HEK293T (cell line): ENCODE data around the gene FBXO10.

Source experiments
- CTCF ChIA-PET: fragments of 350-600 bp; formaldehyde crosslinking; extraction: SDS; loops from one replicate; lab custom pipeline; 2021; ENCODE audit warnings: antibody characterized with exemption, inconsistent platforms; lab: Yijun Ruan, JAX
- POLR2A ChIA-PET: fragments of 350-600 bp; formaldehyde crosslinking; extraction: SDS; loops from one replicate; lab custom pipeline; 2020; ENCODE audit warnings: antibody characterized with exemption, inconsistent platforms; lab: Yijun Ruan, JAX
- DNase-seq: peaks from one replicate; pipeline ENCODE4 v3.0.0; 2012; ENCODE audit warnings: mixed read lengths; ENCODE audit errors: extremely low spot score
- ARNT ChIP-seq: fragments of 450-650 bp; IDR thresholded peaks from 2 replicates; pipeline ENCODE4 v1.6.1; 2017; ENCODE audit warnings: mild to moderate bottlenecking
- BHLHE40 ChIP-seq: fragments of 450-650 bp; IDR thresholded peaks from 2 replicates; pipeline ENCODE4 v1.6.1; 2016; ENCODE audit warnings: mild to moderate bottlenecking, moderate library complexity, borderline replicate concordance
- CTBP1 ChIP-seq: fragments of 450-650 bp; IDR thresholded peaks from 2 replicates; pipeline ENCODE4 v1.6.1; 2016; ENCODE audit warnings: borderline replicate concordance
- ELF4 ChIP-seq: fragments of 450-650 bp; IDR thresholded peaks from 2 replicates; pipeline ENCODE4 v1.6.1; 2017; ENCODE audit warnings: antibody characterized with exemption
- FOXA1 ChIP-seq: fragments of 450-650 bp; IDR thresholded peaks from 2 replicates; pipeline ENCODE4 v1.6.1; 2016; ENCODE audit warnings: mild to moderate bottlenecking
- FOXK2 ChIP-seq: fragments of 450-650 bp; IDR thresholded peaks from 2 replicates; pipeline ENCODE4 v1.6.1; 2016; ENCODE audit warnings: mild to moderate bottlenecking
- FOXM1 ChIP-seq: fragments of 450-650 bp; IDR thresholded peaks from 2 replicates; pipeline ENCODE4 v1.6.1; 2017; ENCODE audit warnings: mild to moderate bottlenecking, borderline replicate concordance
- HDGF ChIP-seq: fragments of 450-650 bp; IDR thresholded peaks from 2 replicates; pipeline ENCODE4 v1.6.1; 2017; ENCODE audit warnings: antibody characterized with exemption, borderline replicate concordance
- L3MBTL2 ChIP-seq: fragments of 450-650 bp; conservative IDR thresholded peaks from 2 replicates; pipeline ENCODE4 v1.6.1; 2016; ENCODE audit warnings: mild to moderate bottlenecking
- LEF1 ChIP-seq: fragments of 450-650 bp; IDR thresholded peaks from 2 replicates; pipeline ENCODE4 v1.6.1; 2017; ENCODE audit warnings: mild to moderate bottlenecking, borderline replicate concordance
- NFRKB ChIP-seq: fragments of 450-650 bp; IDR thresholded peaks from 2 replicates; pipeline ENCODE4 v1.6.1; 2016; ENCODE audit warnings: mild to moderate bottlenecking, moderate library complexity
- PKNOX1 ChIP-seq: fragments of 450-650 bp; IDR thresholded peaks from 2 replicates; pipeline ENCODE4 v1.6.1; 2016
- SP1 ChIP-seq: fragments of 450-650 bp; IDR thresholded peaks from 2 replicates; pipeline ENCODE4 v1.6.1; 2017
- SUZ12 ChIP-seq: fragments of 450-650 bp; IDR thresholded peaks from 2 replicates; pipeline ENCODE4 v1.6.1; 2016; ENCODE audit warnings: mild to moderate bottlenecking
- TARDBP ChIP-seq: fragments of 450-650 bp; IDR thresholded peaks from 2 replicates; pipeline ENCODE4 v1.6.1; 2016
- ZNF384 ChIP-seq: fragments of 450-650 bp; IDR thresholded peaks from 2 replicates; pipeline ENCODE4 v1.6.1; 2016

Gene FBXO10

GRCh38 chr9:37563806-37564513 is 12.2 kb downstream of the FBXO10 start:
- CTCF ChIA-PET = no interaction called here
- POLR2A ChIA-PET = no interaction called here
- TF ChIP-seq LEF1 = no peak
- no peak for DNase-seq

DNA sequence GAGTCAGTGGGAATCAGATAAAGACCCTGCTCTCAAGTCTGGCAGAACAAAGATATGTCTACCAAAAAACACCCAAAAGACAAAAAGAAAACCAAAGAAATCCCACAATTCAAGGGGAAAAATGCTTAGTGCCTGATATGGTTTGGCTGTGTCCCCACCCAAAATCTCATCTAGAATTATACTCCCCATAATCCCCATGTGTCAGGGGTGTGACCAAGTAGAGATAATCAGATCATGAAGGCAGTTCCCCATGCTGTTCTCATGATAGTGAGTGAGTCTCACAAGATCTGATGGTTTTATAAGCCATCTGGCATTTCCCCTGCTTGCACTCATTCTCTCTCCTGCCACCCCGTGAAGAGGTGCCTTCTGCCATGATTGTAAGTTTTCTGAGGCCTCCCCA is 13.4 kb downstream of the FBXO10 start:
- TF ChIP-seq ARNT = no peak
- no peak for TF ChIP-seq PKNOX1
- no peak for TF ChIP-seq FOXK2
- no peak for TF ChIP-seq SUZ12
- no peak for TF ChIP-seq ELF4
- no peak for TF ChIP-seq LEF1
- TF ChIP-seq L3MBTL2 = no peak
- TF ChIP-seq BHLHE40 = no peak
- TF ChIP-seq FOXM1 = no peak
- no peak for TF ChIP-seq SP1
- TF ChIP-seq FOXA1 = no peak
- no peak for TF ChIP-seq NFRKB
- no peak for TF ChIP-seq TARDBP
- no peak for TF ChIP-seq CTBP1
- TF ChIP-seq HDGF = no peak
- TF ChIP-seq ZNF384 = no peak
- no peak for DNase-seq
- ChIA-PET POLR2A (no interaction called here), CTCF (no interaction called here)

- no peak for TF ChIP-seq TARDBP
- TF ChIP-seq PKNOX1 = no peak
- TF ChIP-seq FOXA1 = no peak
- TF ChIP-seq FOXM1 = no peak
- TF ChIP-seq SUZ12 = no peak
- no peak for TF ChIP-seq ZNF384
- no peak for DNase-seq
- CTCF ChIA-PET = no interaction called here
- POLR2A ChIA-PET = no interaction called here
These were observed 14.5 kb downstream of the FBXO10 start for GRCh38 chr9:37561682-37562081.

DNA sequence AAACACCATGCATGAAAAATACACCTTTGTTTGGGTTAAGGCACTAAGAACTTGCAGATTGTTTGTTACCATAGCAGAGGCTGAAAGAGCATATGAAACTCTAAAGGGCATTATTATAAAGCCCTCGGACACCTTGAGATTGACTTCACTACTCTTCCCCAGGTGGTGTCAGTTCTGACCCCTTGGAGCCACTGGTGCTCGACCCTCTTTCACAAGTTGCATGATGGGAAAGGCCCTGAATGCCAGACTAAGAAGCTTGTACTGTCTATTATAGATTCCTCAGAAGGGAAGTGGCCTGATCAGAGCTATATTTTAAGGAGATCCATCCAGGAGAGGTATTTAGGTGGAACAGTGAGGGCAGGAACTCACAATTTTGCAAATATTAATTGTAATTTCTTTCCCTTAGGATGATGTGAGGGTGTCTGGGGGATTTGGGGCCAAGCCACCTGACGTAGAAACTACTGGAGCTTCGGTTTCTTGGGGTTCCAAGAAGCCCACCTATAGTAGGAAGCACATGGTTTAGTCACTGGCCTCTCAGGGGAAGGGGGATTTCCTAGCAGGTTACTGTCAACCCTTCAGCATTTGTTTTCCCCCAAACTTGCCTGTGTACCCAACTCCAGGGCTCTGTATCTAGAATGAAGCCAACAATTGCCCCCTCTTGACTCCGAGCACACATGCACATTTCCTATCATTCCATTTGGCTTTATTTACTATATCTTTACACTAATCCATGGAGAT is 16.2 kb downstream of the FBXO10 start:
- DNase-seq = no peak
- POLR2A ChIA-PET = no interaction called here
- TF ChIP-seq ZNF384 (no peak), PKNOX1 (no peak), SUZ12 (no peak), ELF4 (no peak), CTBP1 (no peak), BHLHE40 (no peak), FOXA1 (no peak), FOXK2 (no peak), LEF1 (no peak), FOXM1 (no peak), NFRKB (no peak), HDGF (no peak), ARNT (no peak), TARDBP (no peak), SP1 (no peak), L3MBTL2 (no peak)
- CTCF ChIA-PET = no interaction called here

DNA sequence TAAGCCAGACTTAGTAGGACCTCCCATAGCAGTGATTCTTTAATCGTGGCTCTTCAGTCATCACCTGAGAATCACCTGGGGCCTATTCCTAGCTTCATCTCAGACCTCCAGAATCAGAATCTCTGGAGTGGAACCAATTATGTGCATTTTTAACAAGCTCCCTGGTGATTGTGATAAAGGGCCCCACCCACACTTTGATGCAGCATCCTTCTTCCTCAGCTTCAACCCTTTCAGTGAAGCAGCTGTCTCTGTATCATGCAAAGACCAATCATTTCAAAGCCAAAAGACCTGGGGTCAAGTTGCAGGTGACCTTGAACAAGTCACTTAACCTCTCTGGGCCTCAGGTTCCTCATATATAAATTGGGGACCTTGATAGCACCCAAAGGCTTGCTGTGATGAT is 17.1 kb downstream of the FBXO10 start:
- TF ChIP-seq NFRKB (no peak), ZNF384 (no peak), TARDBP (no peak), ARNT (no peak), FOXA1 (no peak), CTBP1 (no peak), ELF4 (no peak), SUZ12 (no peak), L3MBTL2 (no peak), SP1 (no peak), LEF1 (no peak), PKNOX1 (no peak), FOXK2 (no peak), BHLHE40 (no peak)
- POLR2A ChIA-PET = no interaction called here
- no peak for DNase-seq
- CTCF ChIA-PET = no interaction called here
